HCT116 (cell line): ENCODE results near the gene PDE4D. TPM values are rescaled to one million over a fixed set of nuclear protein-coding genes. Genes with fewer than 3 reads are reported as not detected.

Source experiments
- ATAC-seq: fragments of 200-7000 bp; cut with Tn5 transposase; 2 replicates; pipeline ENCODE4 v1.9.1; 2020; ENCODE audit warnings: mild to moderate bottlenecking, moderate library complexity
- BruUV-seq: library from RNA; stranded (reverse); fragments of 400-500 nt; replicated peaks from 2 replicates; lab custom pipeline; 2021; lab: Mats Ljungman, UMichigan
- CTCF ChIA-PET: fragments of 300-600 bp; sonication (Branson Sonifier 250); formaldehyde crosslinking; loops from one replicate; lab custom pipeline; 2021; ENCODE audit warnings: antibody characterized with exemption; lab: Charles Lee
- POLR2A ChIA-PET: fragments of 300-600, 350-600 bp; sonication (Branson Sonifier 250); formaldehyde crosslinking; loops from one replicate; lab custom pipeline; 2021; ENCODE audit warnings: antibody characterized with exemption; lab: Charles Lee
- RAD21 ChIA-PET, 2 experiments: fragments of 300-600 bp; sonication (Branson Sonifier 250); formaldehyde crosslinking; loops; one replicate each; lab custom pipeline; 2023; ENCODE audit warnings: low total read pairs in 2 of 2; ENCODE audit not compliant: uncharacterized antibody in 2 of 2, unreplicated experiment in 2 of 2, low non-redundant PET in 1 of 2; lab: Charles Lee
- DNase-seq: peaks from one replicate; pipeline ENCODE4 v3.0.0-alpha.2; 2010; ENCODE audit warnings: low read depth, low spot score
- H2AFZ ChIP-seq: fragments of 200-600 bp; shearing (Covaris generic), sonication (generic); 2 replicates; pipeline ENCODE4 v1.6.1; 2017; ENCODE audit warnings: low read depth, mixed run types, mixed read lengths, antibody characterized with exemption, low read length; ENCODE audit not compliant: poor library complexity, severe bottlenecking
- H3K27ac ChIP-seq: 2 replicates; pipeline ENCODE4 v1.5.1; 2012; ENCODE audit warnings: low read depth, low read length
- H3K27me3 ChIP-seq: fragments of 200-600 bp; sonication (generic); 2 replicates; pipeline ENCODE4 v1.6.1; 2016; ENCODE audit warnings: mixed run types, low read length, mixed read lengths; ENCODE audit not compliant: insufficient read depth
- H3K36me3 ChIP-seq, 2 experiments: fragments of 200-500 bp in 1 of 2; fragments of 200-600 bp in 1 of 2; sonication (Bioruptor generic) in 1 of 2; sonication (generic) in 1 of 2; 2 replicates each; pipeline versions ENCODE4 v1.5.1 to v1.6.1; 2014 to 2016; ENCODE audit warnings: low read length in 2 of 2, inconsistent platforms in 1 of 2, mixed read lengths in 1 of 2, mixed run types in 1 of 2; ENCODE audit not compliant: insufficient read depth in 2 of 2, control insufficient read depth in 1 of 2
- H3K4me1 ChIP-seq, 2 experiments: fragments of 200-600 bp in 1 of 2; sonication (generic) in 1 of 2; 2 replicates each; pipeline versions ENCODE4 v1.5.1 to v1.6.1; 2012 to 2017; ENCODE audit warnings: low read length in 2 of 2, inconsistent platforms in 1 of 2, mild to moderate bottlenecking in 1 of 2, mixed read lengths in 1 of 2, mixed run types in 1 of 2, moderate library complexity in 1 of 2; ENCODE audit not compliant: insufficient read depth in 2 of 2, control insufficient read depth in 1 of 2
- H3K4me2 ChIP-seq: fragments of 200-600 bp; sonication (generic); 2 replicates; pipeline ENCODE4 v1.6.1; 2017; ENCODE audit warnings: mixed run types, low read length, mixed read lengths
- H3K4me3 ChIP-seq, 2 experiments: fragments of 200-600 bp in 1 of 2; sonication (generic) in 1 of 2; replicated peaks in 1 of 2; 2 replicates each; pipeline ENCODE4 v1.5.1; 2011 to 2016; ENCODE audit warnings: low read length in 2 of 2, control low read depth in 1 of 2, low read depth in 1 of 2, mild to moderate bottlenecking in 1 of 2, mixed read lengths in 1 of 2, mixed run types in 1 of 2
- H3K79me2 ChIP-seq: fragments of 200-600 bp; sonication (generic); 2 replicates; pipeline ENCODE4 v1.6.1; 2017; ENCODE audit warnings: mild to moderate bottlenecking, mixed run types, low read length, moderate library complexity, mixed read lengths; ENCODE audit not compliant: insufficient read depth
- H3K9ac ChIP-seq: fragments of 200-600 bp; sonication (generic); 2 replicates; pipeline ENCODE4 v1.6.1; 2016; ENCODE audit warnings: low read length, mixed read lengths
- H3K9me2 ChIP-seq: fragments of 200-600 bp; sonication (generic), shearing (Covaris generic); 2 replicates; pipeline ENCODE4 v1.6.1; 2017; ENCODE audit warnings: mixed run types, mild to moderate bottlenecking, moderate library complexity; ENCODE audit not compliant: insufficient read depth
- H3K9me3 ChIP-seq, 2 experiments: fragments of 200-500 bp in 1 of 2; fragments of 200-600 bp in 1 of 2; sonication (Bioruptor generic) in 1 of 2; sonication (generic) in 1 of 2; 2 replicates each; pipeline ENCODE4 v1.6.1; 2014 to 2017; ENCODE audit warnings: low read length in 2 of 2, mixed read lengths in 2 of 2, inconsistent platforms in 1 of 2, low read depth in 1 of 2, mild to moderate bottlenecking in 1 of 2, mixed run types in 1 of 2, moderate library complexity in 1 of 2; ENCODE audit not compliant: control insufficient read depth in 1 of 2, insufficient read depth in 1 of 2
- H4K20me1 ChIP-seq: fragments of 200-600 bp; sonication (generic), shearing (Covaris generic); 2 replicates; pipeline ENCODE4 v1.6.1; 2017; ENCODE audit warnings: mixed run types, mild to moderate bottlenecking, moderate library complexity; ENCODE audit not compliant: insufficient read depth
- CBX3 ChIP-seq: IDR thresholded peaks from 2 replicates; pipeline ENCODE4 v1.6.1; 2012; ENCODE audit warnings: low read depth
- EGR1 ChIP-seq: IDR thresholded peaks from 2 replicates; pipeline ENCODE4 v1.6.1; 2012; ENCODE audit warnings: low read depth
- ELF1 ChIP-seq: IDR thresholded peaks from 2 replicates; pipeline ENCODE4 v1.6.1; 2012; ENCODE audit warnings: low read depth, borderline replicate concordance
- EZH2 ChIP-seq: fragments of 200-600 bp; sonication (generic); IDR thresholded peaks from 2 replicates; pipeline ENCODE4 v1.6.1; 2017; ENCODE audit warnings: antibody characterized with exemption, mixed run types
- EZH2phosphoT487 ChIP-seq: fragments of 200-600 bp; IDR thresholded peaks from 2 replicates; pipeline ENCODE4 v1.6.1; 2018; ENCODE audit warnings: antibody characterized with exemption, borderline replicate concordance
- FOSL1 ChIP-seq: IDR thresholded peaks from 2 replicates; pipeline ENCODE4 v1.6.1; 2012; ENCODE audit warnings: low read depth
- JUND ChIP-seq: IDR thresholded peaks from 2 replicates; pipeline ENCODE4 v1.6.1; 2012
- POLR2AphosphoS5 ChIP-seq: IDR thresholded peaks from 2 replicates; pipeline ENCODE4 v1.6.1; 2011; ENCODE audit warnings: mild to moderate bottlenecking, low read depth, low read length, moderate library complexity
- RAD21 ChIP-seq: IDR thresholded peaks from 2 replicates; pipeline ENCODE4 v1.6.1; 2012; ENCODE audit warnings: low read depth, mild to moderate bottlenecking
- SIN3A ChIP-seq: IDR thresholded peaks from 2 replicates; pipeline ENCODE4 v1.6.1; 2012; ENCODE audit warnings: low read depth
- SP1 ChIP-seq: IDR thresholded peaks from 2 replicates; pipeline ENCODE4 v1.6.1; 2012; ENCODE audit warnings: low read depth
- SRF ChIP-seq: IDR thresholded peaks from 2 replicates; pipeline ENCODE4 v1.6.1; 2012; ENCODE audit warnings: low read depth
- ZFX ChIP-seq: fragments of 450-650 bp; IDR thresholded peaks from 2 replicates; pipeline ENCODE4 v1.6.1; 2017
- ZNF274 ChIP-seq: fragments of 200-500 bp; sonication (Bioruptor generic); IDR thresholded peaks from 2 replicates; pipeline ENCODE4 v1.6.1; 2014; ENCODE audit warnings: mild to moderate bottlenecking, low read depth, low read length, inconsistent platforms
- intact Hi-C: fragments of 100-400 bp; cut with micrococcal nuclease; formaldehyde crosslinking; loops from 2 replicates; pipeline ENCODE4 v1.10.0; 2022
- total RNA-seq: library from RNA; stranded (reverse); gene quantifications from one replicate; pipeline ENCODE4 v1.2.1, GENCODE V29; 2021; ENCODE audit not compliant: unreplicated experiment
- TF ChIP-seq, protein P1 (sequence below): IDR thresholded peaks from 2 replicates; pipeline ENCODE4 v1.6.1; 2011; ENCODE audit warnings: mild to moderate bottlenecking, low read length, moderate library complexity; ENCODE audit not compliant: insufficient replicate concordance; ENCODE audit errors: extremely low read depth
- TF ChIP-seq, protein P2 (sequence below): IDR thresholded peaks from 2 replicates; pipeline ENCODE4 v1.6.1; 2012
- TF ChIP-seq, protein P3 (sequence below): IDR thresholded peaks from 2 replicates; pipeline ENCODE4 v1.6.1; 2012
- TF ChIP-seq, protein P4 (sequence below), 3 experiments: fragments of 200-600 bp in 1 of 3; sonication (generic) in 1 of 3; IDR thresholded peaks in 2 of 3; conservative IDR thresholded peaks in 1 of 3; 2 replicates each; pipeline ENCODE4 v1.5.1; 2012 to 2017; ENCODE audit warnings: low read depth in 2 of 3, low read length in 2 of 3, antibody characterized with exemption in 1 of 3, borderline replicate concordance in 1 of 3, control low read depth in 1 of 3, mild to moderate bottlenecking in 1 of 3, mixed read lengths in 1 of 3, mixed run types in 1 of 3, moderate library complexity in 1 of 3; ENCODE audit not compliant: insufficient read depth in 1 of 3

Gene PDE4D
- total RNA-seq, 1 experiment from 2014 or later = 1.1 TPM

DNA sequence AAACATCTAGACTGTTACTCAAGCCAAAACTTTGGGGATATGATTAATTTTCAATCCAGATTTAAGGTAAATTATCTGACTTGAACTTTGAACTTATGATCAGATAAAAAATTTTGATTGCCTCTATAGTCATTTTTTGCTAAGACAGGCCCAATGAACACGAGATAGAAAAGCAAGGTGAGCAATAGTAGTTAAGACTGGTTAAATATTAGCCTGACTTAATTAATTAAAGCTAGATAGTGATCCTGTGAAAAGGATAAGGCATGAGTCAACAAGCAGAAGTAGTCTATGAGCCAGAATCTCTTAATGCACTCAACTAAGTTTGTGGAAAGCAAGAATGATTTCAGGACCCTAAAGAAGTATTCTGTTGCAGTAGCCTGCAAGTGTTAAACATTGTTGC is 66.5 kb downstream of the PDE4D start:
- Histone ChIP-seq H3K4me3 (no peak overlapping the region), H4K20me1 (no peaks in the 10 kb centered on the region; the same call in 1 of the 2 replicates), H3K36me3 (no peaks in the 10 kb centered on the region), H3K4me2 (no peak overlapping the region), H3K4me1 (no peaks in the 10 kb centered on the region), H3K9me3 (no peaks in the 10 kb centered on the region), H2AFZ (no peak overlapping the region), H3K27ac (no peak overlapping the region), H3K79me2 (no peaks in the 10 kb centered on the region), H3K27me3 (peaks cover 7% of the 10 kb centered on the region; the same call in 1 of the 2 replicates), H3K9ac (no peak overlapping the region), H3K9me2 (no peaks in the 10 kb centered on the region)
- ATAC-seq (no peak), DNase-seq (no peak)
- ChIA-PET RAD21 (no interaction called here), POLR2A (no interaction called here), CTCF (no interaction called here)
- no peak for TF ChIP-seq CBX3
- TF ChIP-seq SIN3A = no peak
- TF ChIP-seq JUND = no peak
- TF ChIP-seq EZH2phosphoT487 = no peak
- TF ChIP-seq EGR1 = no peak
- no peak for TF ChIP-seq SRF
- no peak for TF ChIP-seq FOSL1
- TF ChIP-seq, protein P1, sequence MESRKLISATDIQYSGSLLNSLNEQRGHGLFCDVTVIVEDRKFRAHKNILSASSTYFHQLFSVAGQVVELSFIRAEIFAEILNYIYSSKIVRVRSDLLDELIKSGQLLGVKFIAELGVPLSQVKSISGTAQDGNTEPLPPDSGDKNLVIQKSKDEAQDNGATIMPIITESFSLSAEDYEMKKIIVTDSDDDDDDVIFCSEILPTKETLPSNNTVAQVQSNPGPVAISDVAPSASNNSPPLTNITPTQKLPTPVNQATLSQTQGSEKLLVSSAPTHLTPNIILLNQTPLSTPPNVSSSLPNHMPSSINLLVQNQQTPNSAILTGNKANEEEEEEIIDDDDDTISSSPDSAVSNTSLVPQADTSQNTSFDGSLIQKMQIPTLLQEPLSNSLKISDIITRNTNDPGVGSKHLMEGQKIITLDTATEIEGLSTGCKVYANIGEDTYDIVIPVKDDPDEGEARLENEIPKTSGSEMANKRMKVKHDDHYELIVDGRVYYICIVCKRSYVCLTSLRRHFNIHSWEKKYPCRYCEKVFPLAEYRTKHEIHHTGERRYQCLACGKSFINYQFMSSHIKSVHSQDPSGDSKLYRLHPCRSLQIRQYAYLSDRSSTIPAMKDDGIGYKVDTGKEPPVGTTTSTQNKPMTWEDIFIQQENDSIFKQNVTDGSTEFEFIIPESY = no peak
- TF ChIP-seq ZNF274 = no peak
- TF ChIP-seq ELF1 = no peak
- TF ChIP-seq EZH2 = no peak
- TF ChIP-seq RAD21 = no peak
- no peak for TF ChIP-seq POLR2AphosphoS5
- TF ChIP-seq, protein P2, sequence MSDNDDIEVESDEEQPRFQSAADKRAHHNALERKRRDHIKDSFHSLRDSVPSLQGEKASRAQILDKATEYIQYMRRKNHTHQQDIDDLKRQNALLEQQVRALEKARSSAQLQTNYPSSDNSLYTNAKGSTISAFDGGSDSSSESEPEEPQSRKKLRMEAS = no peak
- TF ChIP-seq, protein P3, sequence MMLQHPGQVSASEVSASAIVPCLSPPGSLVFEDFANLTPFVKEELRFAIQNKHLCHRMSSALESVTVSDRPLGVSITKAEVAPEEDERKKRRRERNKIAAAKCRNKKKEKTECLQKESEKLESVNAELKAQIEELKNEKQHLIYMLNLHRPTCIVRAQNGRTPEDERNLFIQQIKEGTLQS = no peak
- no peak for TF ChIP-seq ZFX
- no peak for TF ChIP-seq SP1
- TF ChIP-seq, protein P4, sequence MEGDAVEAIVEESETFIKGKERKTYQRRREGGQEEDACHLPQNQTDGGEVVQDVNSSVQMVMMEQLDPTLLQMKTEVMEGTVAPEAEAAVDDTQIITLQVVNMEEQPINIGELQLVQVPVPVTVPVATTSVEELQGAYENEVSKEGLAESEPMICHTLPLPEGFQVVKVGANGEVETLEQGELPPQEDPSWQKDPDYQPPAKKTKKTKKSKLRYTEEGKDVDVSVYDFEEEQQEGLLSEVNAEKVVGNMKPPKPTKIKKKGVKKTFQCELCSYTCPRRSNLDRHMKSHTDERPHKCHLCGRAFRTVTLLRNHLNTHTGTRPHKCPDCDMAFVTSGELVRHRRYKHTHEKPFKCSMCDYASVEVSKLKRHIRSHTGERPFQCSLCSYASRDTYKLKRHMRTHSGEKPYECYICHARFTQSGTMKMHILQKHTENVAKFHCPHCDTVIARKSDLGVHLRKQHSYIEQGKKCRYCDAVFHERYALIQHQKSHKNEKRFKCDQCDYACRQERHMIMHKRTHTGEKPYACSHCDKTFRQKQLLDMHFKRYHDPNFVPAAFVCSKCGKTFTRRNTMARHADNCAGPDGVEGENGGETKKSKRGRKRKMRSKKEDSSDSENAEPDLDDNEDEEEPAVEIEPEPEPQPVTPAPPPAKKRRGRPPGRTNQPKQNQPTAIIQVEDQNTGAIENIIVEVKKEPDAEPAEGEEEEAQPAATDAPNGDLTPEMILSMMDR (IDR thresholded peaks at IDR 0.05 in 2 of 3, conservative IDR thresholded peaks at IDR 0.05 in 1 of 3; ENCODE audit: borderline replicate concordance in 1 of 3, insufficient read depth in 1 of 3, low read depth in 2 of 3, low read length in 2 of 3) = no peak
- intact Hi-C loops = no loop called here
- BruUV-seq = no TSS peak
